ENCODE data around the gene GRHL1. TPM values are rescaled to one million over a fixed set of nuclear protein-coding genes. Genes with fewer than 3 reads are reported as not detected.

The GRHL1 gene
- total and polyA plus RNA-seq, 12 donors = 0.57 to 2.6 (median 1.2) TPM; not detected in 1

- WGBS, 4 donors = 63 to 79% (median 73%) methylated on average over 12 of the region's 12 CpGs
- no peaks in the 10 kb centered on the region for H3K4me1 ChIP-seq (replicated peaks in 1 of 2)
- no peak overlapping the region for H3K27ac ChIP-seq
Measured at GRCh38 chr2:9970200-9971044, 18.9 kb downstream of the GRHL1 start.

GRCh38 chr2:9971105-9971818 is 19.8 kb downstream of the GRHL1 start:
- H3K27me3 ChIP-seq = no peaks in the 10 kb centered on the region
- no peaks in the 10 kb centered on the region for H3K36me3 ChIP-seq (replicated peaks in 1 of 2)
- WGBS, 4 donors = 78 to 88% (median 85%) methylated on average over 9 of the region's 9 CpGs
- H3K4me3 ChIP-seq = no peak overlapping the region
- no peak for TF ChIP-seq POLR2A (IDR thresholded peaks at IDR 0.05)
- TF ChIP-seq CTCF (IDR thresholded peaks at IDR 0.05) = no peak
- no peak for DNase-seq
- peaks cover 0 to 8% of the 10 kb centered on the region in 2 donors for H3K4me1 ChIP-seq (replicated peaks in 1 of 2)
- intact Hi-C loops (cut with DNase I) = no loop called here
- no peaks in the 10 kb centered on the region for H3K9me3 ChIP-seq (replicated peaks in 1 of 3)
- H3K27ac ChIP-seq = no peak overlapping the region

More at GRCh38 chr2:9970200-9971044, 18.9 kb downstream of the GRHL1 start:
- intact Hi-C loops (cut with DNase I) = no loop called here
- H3K36me3 ChIP-seq (replicated peaks in 1 of 2) = no peaks in the 10 kb centered on the region
- H3K4me3 ChIP-seq = no peak overlapping the region
- no peaks in the 10 kb centered on the region for H3K27me3 ChIP-seq
- DNase-seq = no peak
- TF ChIP-seq CTCF (IDR thresholded peaks at IDR 0.05) = no peak
- no peak for TF ChIP-seq POLR2A (IDR thresholded peaks at IDR 0.05)
- no peaks in the 10 kb centered on the region for H3K9me3 ChIP-seq (replicated peaks in 1 of 3)

GRCh38 chr2:9971890-9972289 is 20.4 kb downstream of the GRHL1 start:
- intact Hi-C loops (cut with DNase I) = no loop called here
- H3K27me3 ChIP-seq = no peaks in the 10 kb centered on the region
- no peaks in the 10 kb centered on the region for H3K36me3 ChIP-seq (replicated peaks in 1 of 2)
- no peak for DNase-seq
- H3K4me1 ChIP-seq (replicated peaks in 1 of 2) = peaks cover 0 to 9% of the 10 kb centered on the region in 2 donors
- H3K27ac ChIP-seq = no peak overlapping the region
- no peaks in the 10 kb centered on the region for H3K9me3 ChIP-seq (replicated peaks in 1 of 3)
- TF ChIP-seq CTCF (IDR thresholded peaks at IDR 0.05) (no peak), POLR2A (IDR thresholded peaks at IDR 0.05) (no peak)
- H3K4me3 ChIP-seq = no peak overlapping the region
- WGBS, 4 donors = 95 to 98% (median 96%) methylated on average over 6 of the region's 6 CpGs

- DNase-seq = no peak
- Histone ChIP-seq H3K9me3 (replicated peaks in 1 of 3) (no peaks in the 10 kb centered on the region), H3K27me3 (no peaks in the 10 kb centered on the region)
Measured at GRCh38 chr2:9972621-9973479, 21.4 kb downstream of the GRHL1 start.

More at GRCh38 chr2:9972621-9973479, 21.4 kb downstream of the GRHL1 start:
- Histone ChIP-seq H3K4me3 (no peak overlapping the region), H3K36me3 (replicated peaks in 1 of 2) (no peaks in the 10 kb centered on the region), H3K27ac (no peak overlapping the region), H3K4me1 (replicated peaks in 1 of 2) (peaks cover 0 to 9% of the 10 kb centered on the region in 2 donors)
- intact Hi-C loops (cut with DNase I) = no loop called here
- 78 to 87% (median 81%) methylated on average over 13 of the region's 13 CpGs for WGBS, 4 donors
- no peak for TF ChIP-seq CTCF (IDR thresholded peaks at IDR 0.05)
- TF ChIP-seq POLR2A (IDR thresholded peaks at IDR 0.05) = no peak
